DOHH2 (cell line): ENCODE results near the gene GRID1.

ENCODE experiments used
- CTCF ChIP-seq: fragments of 200-600 bp; sonication (generic); IDR thresholded peaks from one replicate; pipeline ENCODE4 v1.5.1; 2014; ENCODE audit warnings: antibody characterized with exemption, mild to moderate bottlenecking, low read depth, low read length; ENCODE audit not compliant: poor library complexity, severe bottlenecking
- EZH2phosphoT487 ChIP-seq: fragments of 200-600 bp; sonication (generic); IDR thresholded peaks from 2 replicates; pipeline ENCODE4 v1.6.1; 2017; ENCODE audit warnings: borderline replicate concordance, mild to moderate bottlenecking, antibody characterized with exemption, low read length, moderate library complexity, mixed read lengths

DNA sequence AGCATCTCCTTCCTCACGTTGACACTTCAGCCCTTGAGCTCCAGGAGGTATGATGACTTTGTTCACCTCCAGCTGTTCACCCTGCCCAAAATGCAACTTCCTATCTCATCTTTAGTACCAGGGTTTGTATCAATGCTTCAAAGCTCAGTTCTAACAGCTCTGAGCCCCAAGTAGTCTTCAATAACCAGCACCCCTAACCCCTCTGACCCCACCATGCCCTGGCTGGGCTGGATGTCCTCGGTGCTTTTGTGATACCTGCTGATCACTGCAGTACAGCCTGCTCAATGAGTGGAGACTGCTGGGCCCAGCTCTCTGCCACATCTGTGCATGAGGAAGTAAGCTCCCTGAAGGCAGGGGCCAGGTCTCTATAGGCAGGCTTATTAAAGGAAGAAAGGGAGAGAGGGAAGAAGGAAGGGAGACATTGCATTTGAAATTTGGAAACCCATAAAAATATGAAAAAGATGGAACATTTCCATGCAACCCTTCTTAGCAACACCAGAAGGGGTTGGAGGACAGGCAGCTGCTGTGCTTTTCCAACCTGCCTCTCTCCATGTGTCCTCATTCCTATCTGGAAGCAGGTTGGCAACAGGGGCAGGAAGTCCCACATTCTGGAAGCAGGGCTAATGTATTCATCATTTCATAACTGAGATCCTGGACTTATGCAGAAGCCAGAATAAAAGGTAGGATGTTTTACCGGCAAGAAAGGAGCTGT lies 756.1 kb downstream of the GRID1 start:
- TF ChIP-seq CTCF (no peak), EZH2phosphoT487 (no peak)
